GM12874 (cell line): ENCODE data around the gene C7orf57.

Experiments
- CTCF ChIP-seq: IDR thresholded peaks from 2 replicates; pipeline ENCODE4 v1.5.1; 2011; ENCODE audit warnings: low read depth, mild to moderate bottlenecking, control low read depth, low read length, moderate library complexity; ENCODE audit not compliant: insufficient read depth

Gene C7orf57

GRCh38 chr7:48004032-48004431 is 31.3 kb upstream of the C7orf57 start:
- no peak for TF ChIP-seq CTCF

GRCh38 chr7:48004638-48005037 is 30.7 kb upstream of the C7orf57 start:
- TF ChIP-seq CTCF: no peak

GRCh38 chr7:48006866-48007265 is 28.5 kb upstream of the C7orf57 start:
- TF ChIP-seq CTCF: no peak

GRCh38 chr7:48009257-48009656 is 26.1 kb upstream of the C7orf57 start:
- no peak for TF ChIP-seq CTCF

- TF ChIP-seq CTCF: no peak
These were observed 25.4 kb upstream of the C7orf57 start for GRCh38 chr7:48009954-48010353.

DNA sequence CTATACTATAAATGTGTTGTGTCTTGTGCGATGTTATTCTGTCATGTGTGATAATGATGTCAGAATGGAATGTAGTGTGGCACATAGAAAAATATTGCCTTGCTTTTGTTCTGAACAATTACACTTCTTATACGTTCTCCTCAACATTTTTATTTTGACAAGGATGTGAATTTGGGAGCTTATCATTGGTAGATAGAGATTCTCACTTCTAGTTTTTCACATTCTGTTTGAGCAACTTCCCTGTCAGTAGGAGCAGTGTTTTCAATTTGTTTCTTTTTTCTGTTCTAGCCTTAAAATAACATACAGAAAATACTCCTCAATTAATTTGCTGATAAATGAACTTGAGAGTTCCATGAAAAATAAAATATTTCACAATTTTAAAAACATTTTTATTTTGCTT is 24.0 kb upstream of the C7orf57 start:
- no peak for TF ChIP-seq CTCF

- no peak for TF ChIP-seq CTCF
These were observed 23.4 kb upstream of the C7orf57 start for GRCh38 chr7:48011951-48012350.

- TF ChIP-seq CTCF: no peak
These were observed 18.7 kb upstream of the C7orf57 start for GRCh38 chr7:48016641-48017040.
